Liver (tissue), 9 donors: ENCODE results near the gene OLFML2B. TPM values are rescaled to one million over a fixed set of nuclear protein-coding genes. Genes with fewer than 3 reads are reported as not detected.

Source experiments
- DNase-seq: peaks from one replicate; pipeline ENCODE4 v3.0.0-alpha.2; 2017; ENCODE audit warnings: low spot score
- H3K27ac ChIP-seq, 2 donors: one replicate each; pipeline ENCODE4 v1.7.0; 2013; ENCODE audit warnings: inconsistent platforms in 2 of 2, low read length in 2 of 2, control low read depth in 1 of 2, low read depth in 1 of 2, mild to moderate bottlenecking in 1 of 2
- H3K27me3 ChIP-seq, 4 donors: one replicate each; pipeline versions ENCODE4 v1.6.1 to v1.7.0; 2013; ENCODE audit warnings: low read length in 3 of 4, inconsistent platforms in 1 of 4, mild to moderate bottlenecking in 1 of 4, moderate library complexity in 1 of 4; ENCODE audit not compliant: control insufficient read depth in 4 of 4, insufficient read depth in 4 of 4
- H3K36me3 ChIP-seq, 4 donors: one replicate each; pipeline versions ENCODE4 v1.6.1 to v1.7.0; 2013; ENCODE audit warnings: low read length in 3 of 4, mild to moderate bottlenecking in 3 of 4, low read depth in 1 of 4, moderate library complexity in 1 of 4; ENCODE audit not compliant: control insufficient read depth in 4 of 4, insufficient read depth in 3 of 4
- H3K4me1 ChIP-seq, 4 donors: one replicate each; pipeline versions ENCODE4 v1.6.1 to v1.7.0; 2013; ENCODE audit warnings: low read length in 3 of 4, mild to moderate bottlenecking in 3 of 4, moderate library complexity in 1 of 4; ENCODE audit not compliant: control insufficient read depth in 4 of 4, insufficient read depth in 4 of 4
- H3K4me3 ChIP-seq, 3 donors: one replicate each; pipeline versions ENCODE4 v1.6.1 to v1.7.0; 2013; ENCODE audit warnings: low read length in 3 of 3, control low read depth in 1 of 3, low read depth in 1 of 3, mild to moderate bottlenecking in 1 of 3
- H3K9ac ChIP-seq, 2 donors: one replicate each; pipeline ENCODE4 v1.7.0; 2013; ENCODE audit warnings: low read length in 2 of 2, mild to moderate bottlenecking in 2 of 2, moderate library complexity in 2 of 2, control low read depth in 1 of 2, low read depth in 1 of 2
- H3K9me3 ChIP-seq, 4 donors: one replicate each; pipeline versions ENCODE4 v1.6.1 to v1.7.0; 2013; ENCODE audit warnings: low read length in 3 of 4; ENCODE audit not compliant: control insufficient read depth in 4 of 4
- ATF3 ChIP-seq: IDR thresholded peaks from 2 replicates; pipeline ENCODE4 v1.6.1; 2016; ENCODE audit warnings: antibody characterized with exemption
- CTCF ChIP-seq: fragments of 150-350 bp; IDR thresholded peaks from 2 replicates; pipeline ENCODE4 v1.5.1; 2017; ENCODE audit warnings: improper control_type of control experiment, low read depth, low read length; ENCODE audit not compliant: missing input control
- EGR1 ChIP-seq, 2 donors: IDR thresholded peaks; 2 replicates each; pipeline ENCODE4 v1.6.1; 2016 to 2018; ENCODE audit warnings: antibody characterized with exemption in 2 of 2, low read depth in 2 of 2
- FOXA1 ChIP-seq: IDR thresholded peaks from 2 replicates; pipeline ENCODE4 v1.6.1; 2016; ENCODE audit warnings: antibody characterized with exemption
- FOXA2 ChIP-seq: IDR thresholded peaks from 2 replicates; pipeline ENCODE4 v1.6.1; 2016; ENCODE audit warnings: antibody characterized with exemption
- GABPA ChIP-seq, 2 donors: IDR thresholded peaks in 1 of 2; conservative IDR thresholded peaks in 1 of 2; 2 replicates each; pipeline ENCODE4 v1.6.1; 2016; ENCODE audit warnings: antibody characterized with exemption in 2 of 2, mild to moderate bottlenecking in 1 of 2, moderate library complexity in 1 of 2
- HNF4A ChIP-seq, 2 donors: conservative IDR thresholded peaks; 2 replicates each; pipeline ENCODE4 v1.6.1; 2016; ENCODE audit warnings: antibody characterized with exemption in 2 of 2, mild to moderate bottlenecking in 2 of 2
- HNF4G ChIP-seq: IDR thresholded peaks from 2 replicates; pipeline ENCODE4 v1.6.1; 2016; ENCODE audit warnings: antibody characterized with exemption
- JUND ChIP-seq, 2 donors: IDR thresholded peaks; 2 replicates each; pipeline ENCODE4 v1.6.1; 2016; ENCODE audit warnings: antibody characterized with exemption in 2 of 2
- MAX ChIP-seq: IDR thresholded peaks from 2 replicates; pipeline ENCODE4 v1.6.1; 2016; ENCODE audit warnings: antibody characterized with exemption
- NR2F2 ChIP-seq: IDR thresholded peaks from 2 replicates; pipeline ENCODE4 v1.6.1; 2016; ENCODE audit warnings: antibody characterized with exemption
- RAD21 ChIP-seq, 2 donors: IDR thresholded peaks; 2 replicates each; pipeline ENCODE4 v1.6.1; 2016; ENCODE audit warnings: antibody characterized with exemption in 2 of 2, mild to moderate bottlenecking in 2 of 2
- REST ChIP-seq: IDR thresholded peaks from 2 replicates; pipeline ENCODE4 v1.6.1; 2016; ENCODE audit warnings: antibody characterized with exemption, mild to moderate bottlenecking
- RXRA ChIP-seq, 2 donors: IDR thresholded peaks; 2 replicates each; pipeline ENCODE4 v1.6.1; 2017 to 2018; ENCODE audit warnings: antibody characterized with exemption in 2 of 2, mild to moderate bottlenecking in 1 of 2
- SP1 ChIP-seq: IDR thresholded peaks from 2 replicates; pipeline ENCODE4 v1.6.1; 2018; ENCODE audit warnings: antibody characterized with exemption, mild to moderate bottlenecking
- TAF1 ChIP-seq: conservative IDR thresholded peaks from 2 replicates; pipeline ENCODE4 v1.6.1; 2016; ENCODE audit warnings: antibody characterized with exemption, mild to moderate bottlenecking
- YY1 ChIP-seq: IDR thresholded peaks from 2 replicates; pipeline ENCODE4 v1.6.1; 2016; ENCODE audit warnings: antibody characterized with exemption, mild to moderate bottlenecking
- ZBTB33 ChIP-seq: IDR thresholded peaks from 2 replicates; pipeline ENCODE4 v1.6.1; 2016; ENCODE audit warnings: antibody characterized with exemption
- WGBS: extraction: QIAGEN DNeasy Blood & Tissue Kit; methylation state at CpG from one replicate; pipeline ENCODE4 v1.1.7; 2013; 5-methylcytosine and 5-hydroxymethylcytosine counted together
- polyA plus RNA-seq, 2 donors: library from polyadenylated mRNA; stranded (reverse) in 1 of 2; unstranded in 1 of 2; fragments of 200-250 nt in 1 of 2; fragments of >200 nt in 1 of 2; fragmentation: Nextera tagmentation in 1 of 2; extraction: Ambion mirVana in 1 of 2; gene quantifications; one replicate each; pipeline versions ENCODE4 v1.2.1 to v1.2.3, GENCODE V29; 2013 to 2015
- total RNA-seq, 2 donors: library from RNA; depleted of rRNA; stranded (reverse); fragments of >200 nt; gene quantifications; one replicate each; pipeline ENCODE4 v1.2.3, GENCODE V29; 2014
- donor health status: healthy.
- donor health status: healthy.
- donor health status: healthy.
- donor health status: healthy.
- donor health status: healthy.

OLFML2B gene
- total and polyA plus RNA-seq, 4 donors: 0.54 to 0.84 (median 0.74) TPM

- Histone ChIP-seq H3K9ac (no peak overlapping the region), H3K4me1 (no peaks in the 10 kb centered on the region), H3K27ac (no peak overlapping the region), H3K4me3 (no peak overlapping the region), H3K36me3 (no peaks in the 10 kb centered on the region), H3K27me3 (peaks cover 0 to 3% (median 0%) of the 10 kb centered on the region in 4 donors), H3K9me3 (peaks cover 0 to 4% (median 1%) of the 10 kb centered on the region in 4 donors)
- TF ChIP-seq MAX (no peak), RAD21 (IDR thresholded peaks at IDR 0.05) (no peak)
- 79% methylated on average over 2 of the region's 2 CpGs for WGBS
- DNase-seq: no peak
Measured at GRCh38 chr1:162014202-162014601, 9.5 kb downstream of the OLFML2B start.

- H3K36me3 ChIP-seq: no peaks in the 10 kb centered on the region
- no peak for DNase-seq
- H3K27me3 ChIP-seq: peaks cover 0 to 3% (median 0%) of the 10 kb centered on the region in 4 donors
- no peak overlapping the region for H3K4me3 ChIP-seq
- TF ChIP-seq RXRA (IDR thresholded peaks at IDR 0.05) (no peak), NR2F2 (no peak), EGR1 (IDR thresholded peaks at IDR 0.05; ENCODE audit: low read depth in 2 of 2) (no peak), JUND (IDR thresholded peaks at IDR 0.05) (no peak), SP1 (no peak), TAF1 (no peak), FOXA2 (no peak), REST (no peak), HNF4A (conservative IDR thresholded peaks at IDR 0.05) (no peak), FOXA1 (no peak), ZBTB33 (no peak), RAD21 (IDR thresholded peaks at IDR 0.05) (no peak), YY1 (no peak), ATF3 (no peak), HNF4G (no peak), MAX (no peak), GABPA (IDR thresholded peaks at IDR 0.05 in 1 of 2, conservative IDR thresholded peaks at IDR 0.05 in 1 of 2) (no peak), CTCF (no peak)
- no peak overlapping the region for H3K27ac ChIP-seq
- H3K9me3 ChIP-seq: peaks cover 0 to 4% (median 1%) of the 10 kb centered on the region in 4 donors
- no peaks in the 10 kb centered on the region for H3K4me1 ChIP-seq
- H3K9ac ChIP-seq: no peak overlapping the region
Measured at GRCh38 chr1:162013289-162013688, 10.4 kb downstream of the OLFML2B start.
